ENCODE measurements around the gene DAP3. TPM values are rescaled to one million over a fixed set of nuclear protein-coding genes. Genes with fewer than 3 reads are reported as not detected.
"Not testable (repeated sequence)": the region's sequence is repeated elsewhere in the genome, so short reads cannot be mapped to it uniquely, and the experiment has no call there.

The DAP3 gene
- total and polyA plus RNA-seq, 2 of the 8 experiments (the other 6 are each of a cell fraction or from before 2014, with no cell fraction given): 66.3 to 87.1 TPM

DNA sequence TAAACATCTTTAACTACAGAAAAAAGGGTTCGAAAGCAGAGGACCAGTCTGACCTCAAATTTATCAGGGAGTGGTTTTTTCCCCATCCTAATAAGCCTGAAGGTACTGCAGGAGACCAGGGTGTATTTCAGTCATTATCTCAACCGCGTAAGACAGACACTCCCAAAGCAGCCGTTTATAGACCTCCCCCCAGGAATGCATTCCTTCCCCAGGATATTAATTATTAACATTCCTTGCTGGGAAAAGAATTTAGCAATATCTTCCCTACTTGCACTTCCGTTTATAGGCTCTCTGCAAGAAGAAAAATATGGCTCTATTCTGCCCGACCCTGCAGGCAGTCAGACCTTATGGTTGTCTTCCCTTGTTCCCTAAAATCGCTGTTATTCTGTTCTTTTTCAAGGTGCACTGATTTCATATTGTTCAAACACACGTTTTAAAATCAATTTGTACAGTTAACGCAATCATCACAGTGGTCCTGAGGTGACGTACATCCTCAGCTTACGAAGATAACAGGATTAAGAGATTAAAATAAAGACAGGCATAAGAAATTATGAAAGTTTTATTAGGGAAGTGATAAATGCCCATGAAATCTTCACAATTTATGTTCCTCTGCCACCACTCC, 46.2 kb upstream of the DAP3 start:
- H2BK15ac ChIP-seq (ENCODE audit: low read length); H3K23ac ChIP-seq (ENCODE audit: insufficient read length); CTCF ChIA-PET (ENCODE audit: partially characterized antibody); H3K79me1 ChIP-seq (ENCODE audit: low read depth, low read length); H2BK20ac ChIP-seq (ENCODE audit: low read length); H3K9ac ChIP-seq (replicated peaks in 1 of 4; ENCODE audit: extremely low read depth in 1 of 4, low read depth in 3 of 4, low read length in 3 of 4); H2BK120ac ChIP-seq (replicated peaks; ENCODE audit: low read depth, low read length); H3K4me3 ChIP-seq (ENCODE audit: extremely low read depth in 1 of 4, insufficient read depth in 2 of 4, low read depth in 3 of 4, low read length in 4 of 4); H3K23me2 ChIP-seq (ENCODE audit: low read depth, low read length); H4K5ac ChIP-seq (ENCODE audit: insufficient read length, low read depth, low read length); H3K36me3 ChIP-seq (ENCODE audit: control insufficient read depth in 2 of 4, insufficient read depth in 4 of 4, low read length in 3 of 4); H3K18ac ChIP-seq (ENCODE audit: extremely low read depth, low read length); POLR2A ChIA-PET (ENCODE audit: partially characterized antibody); FAIRE-seq; H2BK5ac ChIP-seq (ENCODE audit: low read depth, low read length); DNase-seq (ENCODE audit: low read depth in 1 of 2, low spot score in 2 of 2); H4K8ac ChIP-seq (ENCODE audit: extremely low read depth, insufficient read depth, low read length); H3K14ac ChIP-seq (ENCODE audit: insufficient read length); H3K4me1 ChIP-seq (replicated peaks in 1 of 4; ENCODE audit: control insufficient read depth in 3 of 4, insufficient read depth in 4 of 4, low read length in 3 of 4); H3K4ac ChIP-seq (replicated peaks; ENCODE audit: insufficient read length, low read depth, low read length); H3K56ac ChIP-seq (replicated peaks; ENCODE audit: insufficient read length, low read depth, low read length); H2BK12ac ChIP-seq (ENCODE audit: low read depth, low read length); H3K27me3 ChIP-seq (replicated peaks in 1 of 4; ENCODE audit: control insufficient read depth in 3 of 4, extremely low read depth in 1 of 4, insufficient read depth in 3 of 4, low read length in 3 of 4); H3K27ac ChIP-seq (ENCODE audit: low read depth, low read length); H4K20me1 ChIP-seq (replicated peaks in 1 of 2; ENCODE audit: control insufficient read depth in 1 of 2, insufficient read depth in 2 of 2, low read length in 2 of 2); H2AFZ ChIP-seq (ENCODE audit: low read length); H2AK5ac ChIP-seq (ENCODE audit: low read depth, low read length); H4K91ac ChIP-seq (replicated peaks; ENCODE audit: insufficient read length, low read length); H3K4me2 ChIP-seq (ENCODE audit: insufficient read depth in 1 of 2, low read depth in 2 of 2, low read length in 2 of 2); H3K79me2 ChIP-seq (ENCODE audit: control insufficient read depth in 1 of 2, insufficient read depth in 2 of 2, low read length in 2 of 2): not testable (repeated sequence)
- TF ChIP-seq EP300 (IDR thresholded peaks at IDR 0.05; ENCODE audit: borderline replicate concordance in 1 of 2, low read depth in 2 of 2, low read length in 2 of 2): peak in 1 of 2 experiments; percentile 79; a peak in 1 of 3 replicates
- H3K9me3 ChIP-seq (ENCODE audit: insufficient read depth in 2 of 2, low read depth in 1 of 2, low read length in 1 of 2): peaks cover 20 to 23% of the 10 kb centered on the region in 2 experiments
- 88% methylated on average over 11 of the region's 11 CpGs; no CpG with 5 or more reads in 1 of the 2 experiments for WGBS, 2 experiments (ENCODE audit: extremely low coverage in 1 of 2, insufficient coverage in 1 of 2, insufficient read length in 1 of 2, insufficient replicate concordance in 2 of 2, low coverage in 1 of 2, low lambda C conversion rate in 2 of 2, missing lambda C conversion rate in 1 of 2)
